ENCODE data around the gene PDSS2.
"Not testable (repeated sequence)": the region's sequence is repeated elsewhere in the genome, so short reads cannot be mapped to it uniquely, and the experiment has no call there.

PDSS2 gene

DNA sequence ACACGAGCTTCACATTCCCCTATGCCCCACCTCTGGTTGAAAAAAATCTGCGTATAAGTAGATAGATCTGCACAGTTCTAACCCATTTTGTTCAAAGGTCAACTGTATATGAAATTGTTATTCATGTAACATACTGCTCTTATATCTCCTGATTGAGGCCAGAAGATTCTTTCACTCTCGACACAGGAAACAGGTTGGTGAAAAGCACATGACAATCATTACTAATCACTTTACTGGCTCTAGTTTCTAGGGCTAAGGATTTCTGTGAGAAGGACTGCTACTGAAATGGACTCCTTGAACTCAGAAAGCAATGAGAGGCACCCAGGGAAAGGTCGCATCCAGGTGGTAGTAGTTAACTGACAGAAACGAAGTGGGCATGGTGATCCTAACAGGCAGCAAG lies 21.7 kb downstream of the PDSS2 start:
- no peak overlapping the region for H3K4me2 ChIP-seq (ENCODE audit: low read length)
- no peak overlapping the region for H3K9ac ChIP-seq (ENCODE audit: low read length)
- no peaks in the 10 kb centered on the region for H3K4me1 ChIP-seq (ENCODE audit: low read length)
- no peak overlapping the region for H3K4me3 ChIP-seq (ENCODE audit: low read length)
- no peaks in the 10 kb centered on the region for H3K9me3 ChIP-seq (ENCODE audit: insufficient read depth, low read length)
- TF ChIP-seq, protein P1, sequence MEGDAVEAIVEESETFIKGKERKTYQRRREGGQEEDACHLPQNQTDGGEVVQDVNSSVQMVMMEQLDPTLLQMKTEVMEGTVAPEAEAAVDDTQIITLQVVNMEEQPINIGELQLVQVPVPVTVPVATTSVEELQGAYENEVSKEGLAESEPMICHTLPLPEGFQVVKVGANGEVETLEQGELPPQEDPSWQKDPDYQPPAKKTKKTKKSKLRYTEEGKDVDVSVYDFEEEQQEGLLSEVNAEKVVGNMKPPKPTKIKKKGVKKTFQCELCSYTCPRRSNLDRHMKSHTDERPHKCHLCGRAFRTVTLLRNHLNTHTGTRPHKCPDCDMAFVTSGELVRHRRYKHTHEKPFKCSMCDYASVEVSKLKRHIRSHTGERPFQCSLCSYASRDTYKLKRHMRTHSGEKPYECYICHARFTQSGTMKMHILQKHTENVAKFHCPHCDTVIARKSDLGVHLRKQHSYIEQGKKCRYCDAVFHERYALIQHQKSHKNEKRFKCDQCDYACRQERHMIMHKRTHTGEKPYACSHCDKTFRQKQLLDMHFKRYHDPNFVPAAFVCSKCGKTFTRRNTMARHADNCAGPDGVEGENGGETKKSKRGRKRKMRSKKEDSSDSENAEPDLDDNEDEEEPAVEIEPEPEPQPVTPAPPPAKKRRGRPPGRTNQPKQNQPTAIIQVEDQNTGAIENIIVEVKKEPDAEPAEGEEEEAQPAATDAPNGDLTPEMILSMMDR (IDR thresholded peaks at IDR 0.05; ENCODE audit: low read depth, low read length) = no peak
- no peak for TF ChIP-seq EZH2phosphoT487 (IDR thresholded peaks at IDR 0.05; ENCODE audit: low read depth)
- no peak overlapping the region for H3K27ac ChIP-seq (ENCODE audit: low read length)
- H3K79me2 ChIP-seq (ENCODE audit: low read length) = no peaks in the 10 kb centered on the region; the same call in 1 of the 2 replicates
- peaks cover 3% of the 10 kb centered on the region for H3K36me3 ChIP-seq (replicated peaks; ENCODE audit: low read depth, low read length)
- H3K27me3 ChIP-seq (ENCODE audit: low read depth, low read length) = no peaks in the 10 kb centered on the region
- no peak overlapping the region for H2AFZ ChIP-seq (ENCODE audit: low read depth, low read length)
- H4K20me1 ChIP-seq (ENCODE audit: insufficient read depth, low read length) = no peaks in the 10 kb centered on the region

DNA sequence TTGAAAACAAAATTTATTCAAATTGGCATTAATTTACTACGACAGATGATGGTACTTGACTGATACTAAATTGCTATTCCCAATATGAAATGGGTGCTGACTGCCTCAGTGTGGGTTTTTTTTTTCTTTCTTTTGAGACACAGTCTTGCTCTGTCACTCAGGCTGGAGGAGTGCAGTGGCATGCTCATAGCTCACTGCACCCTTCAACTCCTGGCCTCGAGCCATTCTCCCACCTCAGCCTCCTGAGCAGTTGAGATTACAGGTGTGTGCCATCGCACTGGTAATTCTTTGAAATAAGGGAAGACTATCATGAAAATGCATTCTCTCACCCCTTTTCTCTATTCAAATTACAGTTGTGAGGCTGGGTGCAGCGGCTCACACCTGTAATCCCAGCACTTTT lies 22.5 kb downstream of the PDSS2 start:
- no peaks in the 10 kb centered on the region for H4K20me1 ChIP-seq (ENCODE audit: insufficient read depth, low read length)
- H3K27ac ChIP-seq (ENCODE audit: low read length) = no peak overlapping the region
- H3K27me3 ChIP-seq (ENCODE audit: low read depth, low read length) = no peaks in the 10 kb centered on the region
- TF ChIP-seq, protein P1 (IDR thresholded peaks at IDR 0.05; ENCODE audit: low read depth, low read length) = no peak
- H3K9me3 ChIP-seq (ENCODE audit: insufficient read depth, low read length) = no peaks in the 10 kb centered on the region
- no peak overlapping the region for H2AFZ ChIP-seq (ENCODE audit: low read depth, low read length)
- H3K79me2 ChIP-seq (ENCODE audit: low read length) = no peaks in the 10 kb centered on the region; the same call in 1 of the 2 replicates
- H3K4me2 ChIP-seq (ENCODE audit: low read length) = no peak overlapping the region
- no peak overlapping the region for H3K4me3 ChIP-seq (ENCODE audit: low read length)
- H3K9ac ChIP-seq (ENCODE audit: low read length) = no peak overlapping the region
- no peaks in the 10 kb centered on the region for H3K4me1 ChIP-seq (ENCODE audit: low read length)
- H3K36me3 ChIP-seq (replicated peaks; ENCODE audit: low read depth, low read length) = peaks cover 3% of the 10 kb centered on the region

DNA sequence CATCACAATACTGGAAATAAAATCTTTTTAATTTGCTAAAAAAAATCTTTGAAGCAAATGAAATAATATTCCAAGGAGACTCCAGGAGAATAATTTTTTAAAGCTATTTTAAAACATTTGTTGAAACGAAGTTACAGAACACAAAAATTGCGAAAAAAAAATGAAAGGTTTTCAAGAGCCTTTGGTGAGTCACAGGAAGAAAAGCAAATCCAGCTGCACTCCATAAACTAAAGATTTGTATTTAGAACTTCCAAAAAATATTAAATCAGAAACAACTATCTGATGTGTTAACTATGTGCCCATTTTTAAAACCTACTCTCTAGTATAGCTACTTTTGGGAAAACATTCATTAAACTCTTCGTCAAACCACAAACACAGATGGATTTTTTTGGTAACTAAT lies 23.6 kb downstream of the PDSS2 start:
- Histone ChIP-seq H3K79me2 (ENCODE audit: low read length) (no peaks in the 10 kb centered on the region; the same call in 1 of the 2 replicates), H3K4me1 (ENCODE audit: low read length) (no peaks in the 10 kb centered on the region), H3K4me3 (ENCODE audit: low read length) (no peak overlapping the region), H3K4me2 (ENCODE audit: low read length) (no peak overlapping the region), H3K27me3 (ENCODE audit: low read depth, low read length) (no peaks in the 10 kb centered on the region), H3K9me3 (ENCODE audit: insufficient read depth, low read length) (no peaks in the 10 kb centered on the region), H4K20me1 (ENCODE audit: insufficient read depth, low read length) (no peaks in the 10 kb centered on the region), H3K9ac (ENCODE audit: low read length) (no peak overlapping the region), H3K27ac (ENCODE audit: low read length) (no peak overlapping the region), H3K36me3 (replicated peaks; ENCODE audit: low read depth, low read length) (peaks cover 3% of the 10 kb centered on the region), H2AFZ (ENCODE audit: low read depth, low read length) (no peak overlapping the region)
- TF ChIP-seq, protein P1 (IDR thresholded peaks at IDR 0.05; ENCODE audit: low read depth, low read length) = no peak

DNA sequence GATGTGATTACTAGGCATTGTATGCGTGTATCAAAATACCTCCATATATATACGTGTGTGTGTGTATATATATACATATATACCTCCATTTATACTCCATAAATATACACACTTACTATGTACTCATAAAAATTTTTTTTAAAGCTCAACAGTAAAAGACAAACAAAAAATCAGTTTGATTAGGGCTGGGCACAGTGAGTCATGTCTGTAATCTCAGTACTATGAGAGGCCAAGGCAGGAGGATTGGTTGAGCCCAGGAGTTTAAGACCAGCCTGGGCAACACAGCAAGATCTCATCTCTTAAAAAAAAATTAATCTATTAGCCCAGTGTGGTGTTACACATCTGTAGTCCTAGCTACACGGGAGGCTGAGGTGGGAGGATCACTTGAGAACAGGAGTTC lies 24.6 kb downstream of the PDSS2 start:
- H4K20me1 ChIP-seq (ENCODE audit: insufficient read depth, low read length) = no peaks in the 10 kb centered on the region
- H3K36me3 ChIP-seq (replicated peaks; ENCODE audit: low read depth, low read length) = no peaks in the 10 kb centered on the region
- H3K9me3 ChIP-seq (ENCODE audit: insufficient read depth, low read length) = no peaks in the 10 kb centered on the region
- no peaks in the 10 kb centered on the region; the same call in 1 of the 2 replicates for H3K79me2 ChIP-seq (ENCODE audit: low read length)
- H3K27ac ChIP-seq (ENCODE audit: low read length) = no peak overlapping the region
- H2AFZ ChIP-seq (ENCODE audit: low read depth, low read length) = no peak overlapping the region
- H3K27me3 ChIP-seq (ENCODE audit: low read depth, low read length) = no peaks in the 10 kb centered on the region
- H3K9ac ChIP-seq (ENCODE audit: low read length) = no peak overlapping the region
- TF ChIP-seq, protein P1 (IDR thresholded peaks at IDR 0.05; ENCODE audit: low read depth, low read length) = no peak
- TF ChIP-seq EZH2phosphoT487 (IDR thresholded peaks at IDR 0.05; ENCODE audit: low read depth) = no peak
- no peaks in the 10 kb centered on the region for H3K4me1 ChIP-seq (ENCODE audit: low read length)
- no peak overlapping the region for H3K4me3 ChIP-seq (ENCODE audit: low read length)
- no peak overlapping the region for H3K4me2 ChIP-seq (ENCODE audit: low read length)

DNA sequence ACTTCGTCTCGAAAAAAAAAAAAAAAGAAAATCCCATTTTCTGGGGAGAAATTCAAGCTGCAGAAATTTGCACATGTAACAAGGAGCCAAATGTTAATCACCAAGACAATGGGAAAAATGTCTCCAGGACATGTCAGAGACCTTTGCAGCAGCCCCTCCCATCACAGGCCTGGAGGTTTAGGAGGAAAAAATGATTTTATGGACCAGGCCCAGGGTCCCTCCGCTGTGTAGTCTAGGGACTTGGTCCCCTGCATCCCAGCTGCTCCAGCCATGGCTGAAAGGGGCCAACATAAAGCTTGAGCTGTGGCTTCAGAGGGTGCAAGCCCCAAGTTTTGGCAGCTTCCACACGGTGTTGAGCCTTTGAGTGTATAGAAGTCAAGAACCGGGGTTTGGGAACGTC lies 33.4 kb downstream of the PDSS2 start:
- not testable (repeated sequence) for H3K27ac ChIP-seq (ENCODE audit: low read length); H3K79me2 ChIP-seq (ENCODE audit: low read length); H3K9ac ChIP-seq (ENCODE audit: low read length); H3K9me3 ChIP-seq (ENCODE audit: insufficient read depth, low read length); H3K27me3 ChIP-seq (ENCODE audit: low read depth, low read length); H4K20me1 ChIP-seq (ENCODE audit: insufficient read depth, low read length); H3K4me1 ChIP-seq (ENCODE audit: low read length); H2AFZ ChIP-seq (ENCODE audit: low read depth, low read length); H3K36me3 ChIP-seq (replicated peaks; ENCODE audit: low read depth, low read length); H3K4me2 ChIP-seq (ENCODE audit: low read length); H3K4me3 ChIP-seq (ENCODE audit: low read length)
